ENCODE data around the gene ACYP1. TPM values are rescaled to one million over a fixed set of nuclear protein-coding genes. Genes with fewer than 3 reads are reported as not detected.

The ACYP1 gene
- total and polyA plus RNA-seq, 2 donors (not counting 3 experiments of a cell fraction or from before 2014, with no cell fraction given): 30.2 to 37.5 TPM

DNA sequence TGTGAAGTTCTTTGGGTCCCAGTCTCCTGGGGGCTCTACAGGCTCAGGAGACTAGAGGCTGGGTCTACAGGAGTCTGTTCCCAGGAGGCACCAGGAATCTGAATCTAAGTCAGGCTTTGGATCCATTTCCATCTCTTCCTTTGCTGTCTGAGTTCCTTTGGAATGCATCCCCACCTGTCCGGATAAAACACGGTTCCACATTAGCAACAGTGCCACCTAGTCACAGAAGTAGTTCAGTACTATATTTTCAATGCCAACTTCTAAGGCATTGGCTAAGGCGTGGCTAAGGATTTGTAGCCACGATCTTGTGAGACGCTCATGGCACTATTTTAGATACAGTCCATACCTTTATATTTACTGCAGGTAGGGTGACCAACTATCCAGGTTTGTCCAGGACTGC lies 20.7 kb upstream of the ACYP1 start:
- Histone ChIP-seq H3K27me3 (ENCODE audit: control insufficient read depth in 2 of 2, insufficient read depth in 2 of 2, low read length in 2 of 2) (no peaks in the 10 kb centered on the region), H3K4me1 (ENCODE audit: control insufficient read depth, extremely low read depth, insufficient read depth, low read length) (no peaks in the 10 kb centered on the region), H3K9me1 (replicated peaks; ENCODE audit: control insufficient read depth, extremely low read depth, insufficient read depth, low read length) (no peaks in the 10 kb centered on the region), H3K9me3 (replicated peaks; ENCODE audit: control insufficient read depth, insufficient read depth, low read length) (no peaks in the 10 kb centered on the region), H4K20me1 (replicated peaks; ENCODE audit: control insufficient read depth, extremely low read depth, insufficient read depth, low read length) (no peaks in the 10 kb centered on the region), H3K79me2 (ENCODE audit: control insufficient read depth, insufficient read depth, low read length) (no peaks in the 10 kb centered on the region), H3K36me3 (ENCODE audit: control insufficient read depth in 2 of 2, extremely low read depth in 1 of 2, insufficient read depth in 2 of 2, low read length in 2 of 2) (peaks cover 7 to 21% of the 10 kb centered on the region in 2 experiments), H2AFZ (ENCODE audit: low read depth, low read length) (no peak overlapping the region), H3K4me2 (ENCODE audit: insufficient read depth, low read length) (no peak overlapping the region), H3K9ac (replicated peaks; ENCODE audit: extremely low read depth, insufficient read depth, low read length) (no peak overlapping the region), H3K4me3 (replicated peaks in 1 of 3; ENCODE audit: insufficient read depth in 1 of 3, low read depth in 1 of 3, low read length in 3 of 3) (no peak overlapping the region), H3K27ac (ENCODE audit: insufficient read depth, low read depth, low read length) (no peak overlapping the region)
- FAIRE-seq (peak; percentile 77), DNase-seq (ENCODE audit: low read depth, low spot score) (peak; percentile 23)
- TF ChIP-seq, protein P1, sequence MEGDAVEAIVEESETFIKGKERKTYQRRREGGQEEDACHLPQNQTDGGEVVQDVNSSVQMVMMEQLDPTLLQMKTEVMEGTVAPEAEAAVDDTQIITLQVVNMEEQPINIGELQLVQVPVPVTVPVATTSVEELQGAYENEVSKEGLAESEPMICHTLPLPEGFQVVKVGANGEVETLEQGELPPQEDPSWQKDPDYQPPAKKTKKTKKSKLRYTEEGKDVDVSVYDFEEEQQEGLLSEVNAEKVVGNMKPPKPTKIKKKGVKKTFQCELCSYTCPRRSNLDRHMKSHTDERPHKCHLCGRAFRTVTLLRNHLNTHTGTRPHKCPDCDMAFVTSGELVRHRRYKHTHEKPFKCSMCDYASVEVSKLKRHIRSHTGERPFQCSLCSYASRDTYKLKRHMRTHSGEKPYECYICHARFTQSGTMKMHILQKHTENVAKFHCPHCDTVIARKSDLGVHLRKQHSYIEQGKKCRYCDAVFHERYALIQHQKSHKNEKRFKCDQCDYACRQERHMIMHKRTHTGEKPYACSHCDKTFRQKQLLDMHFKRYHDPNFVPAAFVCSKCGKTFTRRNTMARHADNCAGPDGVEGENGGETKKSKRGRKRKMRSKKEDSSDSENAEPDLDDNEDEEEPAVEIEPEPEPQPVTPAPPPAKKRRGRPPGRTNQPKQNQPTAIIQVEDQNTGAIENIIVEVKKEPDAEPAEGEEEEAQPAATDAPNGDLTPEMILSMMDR (IDR thresholded peaks at IDR 0.05; ENCODE audit: extremely low read depth in 1 of 2, insufficient read depth in 1 of 2, low read depth in 1 of 2, low read length in 2 of 2): peak; percentile 17 to 27
- TF ChIP-seq FOS (IDR thresholded peaks at IDR 0.05; ENCODE audit: borderline replicate concordance, insufficient read depth, low read length): no peak
- CTCF ChIA-PET: interaction anchor here (0.8 to 4.9 kb wide), 5 partner anchors 81 to 224 kb away, joined by 3 to 73 read pairs (median 5); partner anchors contain the start of gene RPS6KL1
- dilution Hi-C loops (cut with MboI; ENCODE audit: extremely low pct_ligation_motif_present, low sequenced_read_pairs) (no loop called here), intact Hi-C loops (cut with micrococcal nuclease) (loop anchor here (1.0 kb wide), 1 partner anchor 138 kb away; no protein-coding TSS in a partner anchor)
- BruUV-seq (replicated peaks): no TSS peak
- POLR2A ChIA-PET: no interaction called here

DNA sequence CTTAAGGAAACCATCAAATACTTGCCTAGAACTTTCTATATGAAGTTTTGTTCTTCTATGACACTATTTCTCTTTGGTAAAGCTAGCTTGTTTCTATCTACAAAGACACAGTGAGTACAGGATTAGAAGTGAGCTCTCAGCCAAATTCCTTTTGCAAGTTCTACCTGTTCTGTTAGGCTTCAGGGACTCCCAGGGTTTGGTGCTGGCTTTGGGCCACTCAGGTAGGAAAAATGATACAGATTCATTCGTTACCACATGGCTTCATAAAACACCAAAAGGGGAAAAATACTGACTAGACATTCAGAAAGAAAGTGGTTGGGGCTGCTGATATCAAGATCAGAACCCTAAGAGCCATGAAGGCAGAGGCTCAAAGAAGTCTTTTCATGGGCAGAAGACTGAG lies 19.4 kb upstream of the ACYP1 start:
- H3K9ac ChIP-seq (replicated peaks; ENCODE audit: extremely low read depth, insufficient read depth, low read length): no peak overlapping the region
- no peaks in the 10 kb centered on the region for H3K27me3 ChIP-seq (ENCODE audit: control insufficient read depth in 2 of 2, insufficient read depth in 2 of 2, low read length in 2 of 2)
- ChIA-PET CTCF (interaction anchor here (0.8 to 1.7 kb wide), 6 partner anchors 20 to 222 kb away, joined by 3 to 7 read pairs (median 4); partner anchors contain the start of genes ACYP1 and RPS6KL1), POLR2A (no interaction called here)
- FAIRE-seq: no peak
- no peak overlapping the region for H3K4me2 ChIP-seq (ENCODE audit: insufficient read depth, low read length)
- H4K20me1 ChIP-seq (replicated peaks; ENCODE audit: control insufficient read depth, extremely low read depth, insufficient read depth, low read length): no peaks in the 10 kb centered on the region
- H3K4me1 ChIP-seq (ENCODE audit: control insufficient read depth, extremely low read depth, insufficient read depth, low read length): no peaks in the 10 kb centered on the region
- no peak overlapping the region for H3K4me3 ChIP-seq (replicated peaks in 1 of 3; ENCODE audit: insufficient read depth in 1 of 3, low read depth in 1 of 3, low read length in 3 of 3)
- no peak overlapping the region for H3K27ac ChIP-seq (ENCODE audit: insufficient read depth, low read depth, low read length)
- BruUV-seq (replicated peaks): no TSS peak
- H3K36me3 ChIP-seq (ENCODE audit: control insufficient read depth in 2 of 2, extremely low read depth in 1 of 2, insufficient read depth in 2 of 2, low read length in 2 of 2): peaks cover 7 to 20% of the 10 kb centered on the region in 2 experiments
- H3K9me1 ChIP-seq (replicated peaks; ENCODE audit: control insufficient read depth, extremely low read depth, insufficient read depth, low read length): no peaks in the 10 kb centered on the region
- TF ChIP-seq MYC (IDR thresholded peaks at IDR 0.05; ENCODE audit: low read depth, low read length): no peak
- TF ChIP-seq JUN (IDR thresholded peaks at IDR 0.05; ENCODE audit: borderline replicate concordance, insufficient read depth, insufficient read length, low read depth): no peak
- no peak for DNase-seq (ENCODE audit: low read depth, low spot score)
- no peak overlapping the region for H2AFZ ChIP-seq (ENCODE audit: low read depth, low read length)
- dilution Hi-C loops (cut with MboI; ENCODE audit: extremely low pct_ligation_motif_present, low sequenced_read_pairs): no loop called here
- no peaks in the 10 kb centered on the region for H3K79me2 ChIP-seq (ENCODE audit: control insufficient read depth, insufficient read depth, low read length)
- no peaks in the 10 kb centered on the region for H3K9me3 ChIP-seq (replicated peaks; ENCODE audit: control insufficient read depth, insufficient read depth, low read length)
- intact Hi-C loops (cut with micrococcal nuclease): no loop called here
